GM12873 (cell line): ENCODE data around the gene ZNF75A.

Experiments
- CTCF ChIP-seq: IDR thresholded peaks from 2 replicates; pipeline ENCODE4 v1.5.1; 2012; ENCODE audit warnings: low read depth, mild to moderate bottlenecking, moderate library complexity, low read length, control low read depth; ENCODE audit not compliant: insufficient read depth; ENCODE audit errors: missing control alignments

ZNF75A gene

DNA sequence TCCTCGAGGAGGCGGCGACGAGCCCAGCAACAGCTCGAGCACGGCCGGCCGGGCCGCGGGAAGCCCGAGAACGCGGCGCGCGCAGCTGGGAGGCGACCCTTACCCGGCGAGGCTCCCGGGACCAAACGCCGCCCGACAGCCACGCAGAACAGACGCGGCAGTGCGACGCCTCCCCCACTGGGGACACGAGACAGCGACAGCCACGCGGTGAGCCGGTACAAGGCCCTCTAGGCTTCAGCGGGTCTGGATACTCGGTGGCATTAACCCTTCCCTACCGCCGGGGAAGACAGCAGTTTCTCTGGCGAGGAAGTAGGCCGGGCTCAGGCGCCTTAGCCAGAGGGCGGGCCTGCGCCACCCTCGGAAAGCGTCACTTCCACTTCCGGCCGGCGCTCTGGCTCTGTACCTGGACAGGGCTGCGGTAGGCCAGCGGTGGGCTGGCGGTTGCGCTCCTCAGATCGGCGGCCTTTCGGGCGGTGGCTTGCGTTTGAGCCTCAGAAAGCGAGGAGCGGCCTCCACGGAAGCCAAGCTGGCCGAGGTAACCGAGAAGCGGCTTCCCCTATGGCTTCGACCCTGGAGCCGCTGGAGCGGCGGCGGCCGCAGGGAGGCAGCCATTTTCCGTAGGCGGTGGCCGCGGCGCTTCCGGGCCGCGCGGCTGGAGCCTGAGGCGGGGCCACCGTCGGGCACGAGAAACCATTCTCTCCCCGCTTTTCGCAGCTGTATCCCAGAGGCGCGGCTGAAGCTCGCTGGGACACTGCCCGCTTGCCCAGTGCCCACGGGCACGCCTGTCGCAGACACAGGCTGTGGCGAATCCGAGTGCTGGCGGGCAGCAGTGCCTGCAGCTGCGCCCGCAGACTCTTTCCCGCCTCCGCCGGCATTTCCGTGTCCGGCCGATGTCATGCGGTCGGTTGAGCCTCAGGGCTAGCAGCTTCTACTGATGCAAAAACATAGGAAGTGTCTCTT, at the start of gene ZNF75A, which contains the start of gene TIGD7:
TSS of gene ZNF75A (plus strand) at position 389 of the 960 bp plus-strand sequence. CDS start 2,932 bp downstream, outside the sequence.
TSS of gene TIGD7 (minus strand) at position 322 of the 960 bp plus-strand sequence. CDS start 4,816 bp downstream, outside the sequence.
- TF ChIP-seq CTCF: peak; percentile 10

GRCh38 chr16:3256146-3256865, 49.0 kb upstream of the ZNF75A start, which contains the start of gene MEFV:
Gene MEFV (minus strand): TSS chr16:3256633. CDS start chr16:3256587, 46 bp downstream.
- no peak for TF ChIP-seq CTCF

DNA sequence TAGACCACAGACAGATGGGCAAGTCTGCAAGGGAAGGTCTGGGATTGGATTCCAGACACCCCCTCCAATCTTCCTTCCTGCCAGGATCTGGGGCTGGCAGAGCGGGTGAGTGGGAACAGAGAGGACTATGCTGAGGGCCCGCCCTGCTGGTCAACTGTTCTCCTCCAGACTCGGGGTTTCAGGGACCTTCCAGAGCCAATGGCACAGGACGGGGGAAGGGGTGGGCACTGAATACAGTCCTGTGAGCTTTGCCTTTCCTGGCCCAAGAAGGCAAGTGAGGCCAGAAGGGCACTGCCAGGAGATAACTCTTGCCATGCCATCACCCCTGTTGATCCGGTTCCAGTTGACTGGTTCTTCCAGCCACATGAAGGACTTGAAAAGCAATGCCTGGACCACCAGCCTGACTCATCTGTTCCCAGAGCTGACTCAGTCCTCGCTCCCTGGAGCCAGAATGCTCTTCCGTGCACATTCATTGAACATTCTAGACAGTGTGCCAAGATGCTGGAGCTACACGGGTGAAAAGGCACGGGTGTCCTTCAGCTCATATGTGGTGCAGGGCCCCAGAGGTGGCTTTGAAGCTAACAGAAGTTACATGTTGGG, 48.3 kb upstream of the ZNF75A start:
- no peak for TF ChIP-seq CTCF

- no peak for TF ChIP-seq CTCF
Observed at GRCh38 chr16:3259836-3260235, 45.5 kb upstream of the ZNF75A start.

- no peak for TF ChIP-seq CTCF
Observed at GRCh38 chr16:3262517-3262916, 42.8 kb upstream of the ZNF75A start.

DNA sequence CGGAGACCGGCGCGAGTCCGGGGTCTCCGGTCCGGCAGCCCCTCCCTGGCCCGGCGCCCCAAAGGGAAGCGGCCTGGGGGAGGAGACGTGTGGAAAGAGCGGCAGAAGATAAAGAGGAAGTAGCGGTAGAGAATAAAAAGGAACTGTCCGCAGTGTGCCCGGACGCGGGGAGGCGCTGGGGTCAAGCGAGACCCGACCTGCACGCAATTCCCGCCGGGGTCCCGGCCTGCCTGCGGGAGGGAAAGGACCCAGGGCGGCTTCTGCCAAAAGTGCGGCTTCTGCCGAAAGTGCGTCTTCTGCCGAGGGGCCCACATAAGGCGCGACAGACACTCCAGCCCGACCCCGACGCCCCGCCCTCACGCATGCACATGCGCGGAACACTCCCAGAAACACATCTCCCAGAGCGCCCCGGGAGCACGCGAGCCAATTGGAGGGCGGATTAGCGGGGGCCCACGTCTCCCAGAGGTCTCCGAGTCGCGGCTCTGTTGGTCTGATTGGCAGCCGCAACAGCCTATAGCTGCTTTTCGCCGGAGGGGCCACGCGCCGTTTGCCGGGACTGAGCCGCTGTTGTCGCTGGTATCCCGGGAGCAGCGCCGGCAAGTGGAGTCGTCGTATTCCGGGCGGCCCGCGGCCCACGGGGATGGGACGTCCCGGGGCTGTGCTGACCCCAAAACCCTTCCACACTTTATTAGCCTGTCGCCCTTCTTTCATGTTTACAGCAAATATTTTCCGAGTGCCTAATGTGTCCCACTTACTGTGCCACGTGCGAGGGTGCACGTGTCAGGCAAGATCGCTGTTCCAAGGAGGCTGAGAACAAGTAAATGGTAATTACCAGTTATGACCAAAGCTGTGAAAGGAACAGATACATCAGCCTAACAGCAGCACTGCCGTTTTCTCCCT, 40.9 kb upstream of the ZNF75A start:
- TF ChIP-seq CTCF: peak; percentile 46
